ENCODE data around the gene KCNJ1.

KCNJ1 gene

GRCh38 chr11:128867277-128867676 lies at the start of gene KCNJ1:
KCNJ1 (minus strand) TSS chr11:128867296; CDS start chr11:128840243, 27,053 bp downstream.
- no peak for DNase-seq

- no peak for DNase-seq
Observed at GRCh38 chr11:128916681-128917080, 49.6 kb upstream of the KCNJ1 start.

- DNase-seq = no peak
Observed at GRCh38 chr11:128916037-128916572, 49.0 kb upstream of the KCNJ1 start.

GRCh38 chr11:128915149-128915521 lies 48.0 kb upstream of the KCNJ1 start:
- DNase-seq = no peak

GRCh38 chr11:128914216-128915148 lies 47.4 kb upstream of the KCNJ1 start:
- DNase-seq = no peak

- DNase-seq = no peak
Observed at GRCh38 chr11:128913806-128914205, 46.7 kb upstream of the KCNJ1 start.

- DNase-seq = no peak
Observed at GRCh38 chr11:128911701-128912100, 44.6 kb upstream of the KCNJ1 start.

- DNase-seq = no peak
Observed at GRCh38 chr11:128911239-128911638, 44.1 kb upstream of the KCNJ1 start.

- DNase-seq = no peak
Observed at GRCh38 chr11:128910576-128910975, 43.5 kb upstream of the KCNJ1 start.

- no peak for DNase-seq
Observed at GRCh38 chr11:128909438-128910125, 42.5 kb upstream of the KCNJ1 start.

GRCh38 chr11:128908391-128909246 lies 41.5 kb upstream of the KCNJ1 start:
- no peak for DNase-seq

GRCh38 chr11:128907585-128907984 lies 40.5 kb upstream of the KCNJ1 start:
- no peak for DNase-seq

GRCh38 chr11:128906185-128907050 lies 39.3 kb upstream of the KCNJ1 start:
- no peak for DNase-seq

GRCh38 chr11:128905345-128906184 lies 38.5 kb upstream of the KCNJ1 start:
- peak; percentile 82 for DNase-seq

- DNase-seq = peak; percentile 86
Observed at GRCh38 chr11:128904656-128905344, 37.7 kb upstream of the KCNJ1 start.

GRCh38 chr11:128904303-128904655 lies 37.2 kb upstream of the KCNJ1 start:
- DNase-seq = no peak

- peak; percentile 18 for DNase-seq
Observed at GRCh38 chr11:128903248-128904061, 36.4 kb upstream of the KCNJ1 start.

GRCh38 chr11:128902515-128903066 lies 35.5 kb upstream of the KCNJ1 start:
- no peak for DNase-seq

Measured in NCI-H69 (cell line).